Right lobe of liver (tissue), 6 donors: ENCODE data around the gene TMX2. TPM values are rescaled to one million over a fixed set of nuclear protein-coding genes. Genes with fewer than 3 reads are reported as not detected.
A peak's percentile ranks its signal among the peaks of the same experiment; 100 is the strongest.

ENCODE experiments used
- ATAC-seq, 4 donors: fragments of 200-7000 bp; cut with Tn5 transposase; one replicate each; pipeline ENCODE4 v1.9.1; 2020; ENCODE audit warnings: mild to moderate bottlenecking in 4 of 4, moderate library complexity in 4 of 4
- DNase-seq, 3 donors: peaks; one replicate each; pipeline ENCODE4 v3.0.0-alpha.2; 2020
- H3K27ac ChIP-seq, 3 donors: fragments of 200-600 bp; one replicate each; pipeline ENCODE4 v1.8.0; 2022
- H3K27me3 ChIP-seq, 2 donors: fragments of 200-600 bp; one replicate each; pipeline ENCODE4 v1.8.0; 2022
- H3K36me3 ChIP-seq, 4 donors: fragments of 200-600 bp; sonication (generic) in 1 of 4; one replicate each; pipeline versions ENCODE4 v1.5.1 to v1.8.0; 2017 to 2022; ENCODE audit warnings: control low read depth in 1 of 4
- H3K4me1 ChIP-seq, 4 donors: fragments of 200-600 bp; sonication (generic) in 1 of 4; one replicate each; pipeline versions ENCODE4 v1.5.1 to v1.8.0; 2017 to 2022; ENCODE audit warnings: control low read depth in 1 of 4
- H3K4me3 ChIP-seq, 3 donors: fragments of 200-600 bp; one replicate each; pipeline ENCODE4 v1.8.0; 2022
- H3K9me3 ChIP-seq, 4 donors: fragments of 200-600 bp; sonication (generic) in 1 of 4; one replicate each; pipeline versions ENCODE4 v1.5.1 to v1.8.0; 2017 to 2022; ENCODE audit warnings: control low read depth in 1 of 4
- CTCF ChIP-seq, 4 donors: fragments of 200-600 bp in 3 of 4; fragments of 450-650 bp in 1 of 4; IDR thresholded peaks; one replicate each; pipeline versions ENCODE4 v1.5.1 to v1.8.0; 2016 to 2022; ENCODE audit warnings: antibody characterized with exemption in 4 of 4, mild to moderate bottlenecking in 2 of 4
- POLR2A ChIP-seq: fragments of 450-650 bp; IDR thresholded peaks from one replicate; pipeline ENCODE4 v1.6.1; 2017; ENCODE audit warnings: antibody characterized with exemption, mild to moderate bottlenecking
- WGBS: methylation state at CpG from one replicate; pipeline ENCODE4 v1.1.6; 2018; ENCODE audit warnings: low coverage, low lambda C conversion rate; ENCODE audit not compliant: insufficient coverage; ENCODE audit errors: missing lambda C conversion rate; 5-methylcytosine and 5-hydroxymethylcytosine counted together
- intact Hi-C, 2 donors: fragments of 100-400 bp; cut with DNase I; formaldehyde crosslinking; loops; one replicate each; pipeline versions ENCODE4 v1.11.2 to v1.14.1; 2022
- total RNA-seq, 6 experiments: library from RNA; depleted of rRNA in 2 of 6; stranded (reverse); fragments of >200 nt in 2 of 6; fragmentation: NEBNext Ultra II Directional in 3 of 6; extraction: Animal tissue kit (Norgen Biotek cat#: 25700) in 3 of 6; gene quantifications; one replicate each; pipeline versions ENCODE4 v1.1.0 to v1.2.4, GENCODE V29; 2016 to 2023
- donor health status: DM: no; HTN: yes; CAD: no.
- donor health status: DM: no; HTN: no; CAD: no.
- donor health status: DM: no; HTN: no; CAD: no.
- donor health status: DM: no; HTN: yes; CAD: no.
- donor health status: DM: no; HTN: yes; CAD: no.

The TMX2 gene
- total RNA-seq, 6 experiments from 2014 or later, result 39.1 to 53.8 (median 48.5) TPM

- WGBS, result 0% methylated on average over 10 of the region's 96 CpGs
- ATAC-seq, result peak; percentile 89 to 94 (median 91)
- DNase-seq, result peak; percentile 99
- Histone ChIP-seq H3K27ac (peak within 1 kb of the TSS; percentile 91 to 100 (median 97)), H3K4me3 (peak within 1 kb of the TSS; percentile 73 to 95 (median 91)), H3K27me3 (no peaks in the 10 kb centered on the region), H3K4me1 (peaks cover 0 to 27% (median 0%) of the 10 kb centered on the region in 4 donors), H3K9me3 (no peaks in the 10 kb centered on the region), H3K36me3 (peaks cover 0 to 10% (median 6%) of the 10 kb centered on the region in 4 donors)
- TF ChIP-seq POLR2A (peak; percentile 92), CTCF (IDR thresholded peaks at IDR 0.05) (peak; percentile 47 to 66 (median 52))
- intact Hi-C loops, result no loop called here
Observed at GRCh38 chr11:57667736-57668433, 44.5 kb upstream of the TMX2 start, which contains the start of gene ZDHHC5. Gene ZDHHC5 (plus strand): TSS chr11:57668114. CDS start chr11:57673091, 4,977 bp downstream.

- Histone ChIP-seq H3K4me3 (peak overlapping the region; percentile 73 to 95 (median 91)), H3K27me3 (no peaks in the 10 kb centered on the region), H3K9me3 (no peaks in the 10 kb centered on the region), H3K36me3 (peaks cover 0 to 16% (median 8%) of the 10 kb centered on the region in 4 donors), H3K4me1 (peaks cover 0 to 27% (median 0%) of the 10 kb centered on the region in 4 donors), H3K27ac (peak overlapping the region; percentile 91 to 100 (median 97))
- intact Hi-C loops, result no loop called here
- TF ChIP-seq CTCF (IDR thresholded peaks at IDR 0.05), result no peak
- TF ChIP-seq POLR2A, result no peak
- WGBS, result under 1% methylated on average over 11 of the region's 31 CpGs
- DNase-seq (no peak), ATAC-seq (peak; percentile 4 to 5 (median 5))
Observed at GRCh38 chr11:57668434-57668782, 44.0 kb upstream of the TMX2 start.

GRCh38 chr11:57674251-57674650 lies 38.1 kb upstream of the TMX2 start:
- peaks cover 0 to 29% (median 9%) of the 10 kb centered on the region in 4 donors for H3K4me1 ChIP-seq
- no peak for ATAC-seq
- peaks cover 0 to 37% (median 12%) of the 10 kb centered on the region in 4 donors for H3K36me3 ChIP-seq
- no peak for DNase-seq
- no peaks in the 10 kb centered on the region for H3K27me3 ChIP-seq
- intact Hi-C loops, result no loop called here
- H3K4me3 ChIP-seq, result no peak overlapping the region
- no peak for TF ChIP-seq POLR2A
- no peak for TF ChIP-seq CTCF (IDR thresholded peaks at IDR 0.05)
- no peak overlapping the region for H3K27ac ChIP-seq
- H3K9me3 ChIP-seq, result no peaks in the 10 kb centered on the region

- 70% methylated on average over 3 of the region's 3 CpGs for WGBS
- no peak overlapping the region for H3K4me3 ChIP-seq
- no peak for DNase-seq
- H3K9me3 ChIP-seq, result no peaks in the 10 kb centered on the region
- TF ChIP-seq CTCF (IDR thresholded peaks at IDR 0.05) (no peak), POLR2A (no peak)
- H3K4me1 ChIP-seq, result peaks cover 0 to 29% (median 16%) of the 10 kb centered on the region in 4 donors
- H3K27ac ChIP-seq, result no peak overlapping the region
- ATAC-seq, result no peak
- H3K27me3 ChIP-seq, result no peaks in the 10 kb centered on the region
- peaks cover 0 to 37% (median 12%) of the 10 kb centered on the region in 4 donors for H3K36me3 ChIP-seq
- intact Hi-C loops, result no loop called here
Observed at GRCh38 chr11:57675176-57675941, 37.0 kb upstream of the TMX2 start.
